HEK293 (cell line): ENCODE data around the gene TMEM231.

ENCODE experiments used
- CTCF ChIA-PET: fragments of 350-600 bp; formaldehyde crosslinking; extraction: SDS; loops from one replicate; lab custom pipeline; 2021; ENCODE audit warnings: antibody characterized with exemption; lab: Yijun Ruan, JAX
- POLR2A ChIA-PET: fragments of 300-600 bp; formaldehyde crosslinking; extraction: SDS; loops from one replicate; lab custom pipeline; 2020; ENCODE audit warnings: antibody characterized with exemption, inconsistent platforms; lab: Yijun Ruan, JAX
- H3K27ac ChIP-seq: fragments of 200-500 bp; sonication (Bioruptor generic); 2 replicates; pipeline ENCODE4 v1.5.1; 2014; ENCODE audit warnings: low read depth, low read length, control low read depth, inconsistent platforms; ENCODE audit errors: extremely low read depth
- H3K36me3 ChIP-seq, 2 experiments: fragments of 200-500 bp in 1 of 2; sonication (Bioruptor generic) in 1 of 2; 1 replicate in 1 of 2; 2 replicates in 1 of 2; pipeline ENCODE4 v1.5.1; 2014 to 2017; ENCODE audit warnings: inconsistent platforms in 2 of 2, low read length in 2 of 2; ENCODE audit not compliant: control insufficient read depth in 2 of 2, insufficient read depth in 1 of 2
- H3K4me1 ChIP-seq: fragments of 200-500 bp; sonication (Bioruptor generic); 2 replicates; pipeline ENCODE4 v1.5.1; 2014; ENCODE audit warnings: mild to moderate bottlenecking, low read length, inconsistent platforms; ENCODE audit not compliant: control insufficient read depth, insufficient read depth
- H3K4me3 ChIP-seq: 2 replicates; pipeline ENCODE4 v1.5.1; 2011; ENCODE audit warnings: low read depth, mild to moderate bottlenecking, control low read depth, low read length, moderate library complexity
- H3K9me3 ChIP-seq: fragments of 200-500 bp; sonication (Bioruptor generic); 2 replicates; pipeline ENCODE4 v1.5.1; 2014; ENCODE audit warnings: low read depth, low read length, inconsistent platforms; ENCODE audit not compliant: control insufficient read depth, insufficient read depth
- HIC1 ChIP-seq: fragments of 450-650 bp; formaldehyde crosslinking; IDR thresholded peaks from 2 replicates; pipeline ENCODE4 v1.5.1; 2016; ENCODE audit warnings: missing biosample characterization, missing genetic modification characterization
- PRDM10 ChIP-seq: fragments of 450-650 bp; formaldehyde crosslinking; IDR thresholded peaks from 2 replicates; pipeline ENCODE4 v1.5.1; 2016; ENCODE audit warnings: missing biosample characterization, missing genetic modification characterization
- PRDM4 ChIP-seq: fragments of 450-650 bp; formaldehyde crosslinking; IDR thresholded peaks from 2 replicates; pipeline ENCODE4 v1.5.1; 2017; ENCODE audit warnings: missing biosample characterization, missing genetic modification characterization
- WT1 ChIP-seq: fragments of 450-650 bp; formaldehyde crosslinking; IDR thresholded peaks from 2 replicates; pipeline ENCODE4 v1.5.1; 2016; ENCODE audit warnings: missing biosample characterization, missing genetic modification characterization
- ZBTB48 ChIP-seq: fragments of 450-650 bp; formaldehyde crosslinking; IDR thresholded peaks from 2 replicates; pipeline ENCODE4 v1.5.1; 2016; ENCODE audit warnings: missing biosample characterization, missing genetic modification characterization
- ZNF140 ChIP-seq: fragments of 450-650 bp; formaldehyde crosslinking; IDR thresholded peaks from 2 replicates; pipeline ENCODE4 v1.5.1; 2016; ENCODE audit warnings: missing biosample characterization, missing genetic modification characterization
- ZNF19 ChIP-seq: fragments of 450-650 bp; formaldehyde crosslinking; IDR thresholded peaks from 2 replicates; pipeline ENCODE4; 2016; ENCODE audit warnings: missing biosample characterization, missing genetic modification characterization, low read depth
- ZNF335 ChIP-seq: fragments of 450-650 bp; formaldehyde crosslinking; conservative IDR thresholded peaks from 2 replicates; pipeline ENCODE4 v1.5.1; 2016; ENCODE audit warnings: missing biosample characterization, missing genetic modification characterization
- ZNF677 ChIP-seq: fragments of 450-650 bp; IDR thresholded peaks from 2 replicates; pipeline ENCODE4 v1.5.0; 2018; ENCODE audit warnings: missing biosample characterization, mild to moderate bottlenecking, missing genetic modification characterization, moderate library complexity
- TF ChIP-seq, protein P1 (sequence below): fragments of 450-650 bp; formaldehyde crosslinking; conservative IDR thresholded peaks from 2 replicates; pipeline ENCODE4 v1.5.1; 2016; ENCODE audit warnings: low read depth, missing biosample characterization, missing genetic modification characterization
- TF ChIP-seq, protein P2 (sequence below): fragments of 450-650 bp; formaldehyde crosslinking; IDR thresholded peaks from 2 replicates; pipeline ENCODE4 v1.5.1; 2017; ENCODE audit warnings: missing biosample characterization, mild to moderate bottlenecking, missing genetic modification characterization, moderate library complexity

TMEM231 gene

GRCh38 chr16:75565640-75566039, 9.6 kb upstream of the TMEM231 start:
- H3K36me3 ChIP-seq = peaks cover under 1 to 33% of the 10 kb centered on the region in 2 experiments; a peak in 1 of 3 replicates
- ChIA-PET CTCF (interaction anchor here (0.7 to 1.8 kb wide), 5 partner anchors 19 to 100 kb away, joined by 3 to 6 read pairs (median 5); no protein-coding TSS in a partner anchor), POLR2A (interaction anchor here (0.5 to 3.4 kb wide), 6 partner anchors 10 to 82 kb away, joined by 4 to 26 read pairs (median 14); partner anchors contain the start of genes ADAT1, KARS1, TERF2IP and TMEM231)
- H3K4me1 ChIP-seq = no peaks in the 10 kb centered on the region
- peak overlapping the region; percentile 88 for H3K4me3 ChIP-seq
- TF ChIP-seq ZBTB48 (tag by site-specific recombination) = peak; percentile 94
- TF ChIP-seq PRDM10 (tag by site-specific recombination) = no peak
- no peak for TF ChIP-seq ZNF19
- peak; percentile 87 for TF ChIP-seq WT1
- TF ChIP-seq ZNF335 (tag by site-specific recombination) = peak; percentile 85
- TF ChIP-seq, protein P1, sequence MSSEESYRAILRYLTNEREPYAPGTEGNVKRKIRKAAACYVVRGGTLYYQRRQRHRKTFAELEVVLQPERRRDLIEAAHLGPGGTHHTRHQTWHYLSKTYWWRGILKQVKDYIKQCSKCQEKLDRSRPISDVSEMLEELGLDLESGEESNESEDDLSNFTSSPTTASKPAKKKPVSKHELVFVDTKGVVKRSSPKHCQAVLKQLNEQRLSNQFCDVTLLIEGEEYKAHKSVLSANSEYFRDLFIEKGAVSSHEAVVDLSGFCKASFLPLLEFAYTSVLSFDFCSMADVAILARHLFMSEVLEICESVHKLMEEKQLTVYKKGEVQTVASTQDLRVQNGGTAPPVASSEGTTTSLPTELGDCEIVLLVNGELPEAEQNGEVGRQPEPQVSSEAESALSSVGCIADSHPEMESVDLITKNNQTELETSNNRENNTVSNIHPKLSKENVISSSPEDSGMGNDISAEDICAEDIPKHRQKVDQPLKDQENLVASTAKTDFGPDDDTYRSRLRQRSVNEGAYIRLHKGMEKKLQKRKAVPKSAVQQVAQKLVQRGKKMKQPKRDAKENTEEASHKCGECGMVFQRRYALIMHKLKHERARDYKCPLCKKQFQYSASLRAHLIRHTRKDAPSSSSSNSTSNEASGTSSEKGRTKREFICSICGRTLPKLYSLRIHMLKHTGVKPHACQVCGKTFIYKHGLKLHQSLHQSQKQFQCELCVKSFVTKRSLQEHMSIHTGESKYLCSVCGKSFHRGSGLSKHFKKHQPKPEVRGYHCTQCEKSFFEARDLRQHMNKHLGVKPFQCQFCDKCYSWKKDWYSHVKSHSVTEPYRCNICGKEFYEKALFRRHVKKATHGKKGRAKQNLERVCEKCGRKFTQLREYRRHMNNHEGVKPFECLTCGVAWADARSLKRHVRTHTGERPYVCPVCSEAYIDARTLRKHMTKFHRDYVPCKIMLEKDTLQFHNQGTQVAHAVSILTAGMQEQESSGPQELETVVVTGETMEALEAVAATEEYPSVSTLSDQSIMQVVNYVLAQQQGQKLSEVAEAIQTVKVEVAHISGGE (tag by site-specific recombination) = no peak; the same call in 1 of the 2 replicates
- TF ChIP-seq, protein P2, sequence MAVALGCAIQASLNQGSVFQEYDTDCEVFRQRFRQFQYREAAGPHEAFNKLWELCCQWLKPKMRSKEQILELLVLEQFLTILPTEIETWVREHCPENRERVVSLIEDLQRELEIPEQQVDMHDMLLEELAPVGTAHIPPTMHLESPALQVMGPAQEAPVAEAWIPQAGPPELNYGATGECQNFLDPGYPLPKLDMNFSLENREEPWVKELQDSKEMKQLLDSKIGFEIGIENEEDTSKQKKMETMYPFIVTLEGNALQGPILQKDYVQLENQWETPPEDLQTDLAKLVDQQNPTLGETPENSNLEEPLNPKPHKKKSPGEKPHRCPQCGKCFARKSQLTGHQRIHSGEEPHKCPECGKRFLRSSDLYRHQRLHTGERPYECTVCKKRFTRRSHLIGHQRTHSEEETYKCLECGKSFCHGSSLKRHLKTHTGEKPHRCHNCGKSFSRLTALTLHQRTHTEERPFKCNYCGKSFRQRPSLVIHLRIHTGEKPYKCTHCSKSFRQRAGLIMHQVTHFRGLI (tag by site-specific recombination) = no peak
- no peak for TF ChIP-seq HIC1
- TF ChIP-seq ZNF140 (tag by site-specific recombination) = no peak
- no peak for TF ChIP-seq ZNF677 (tag by site-specific recombination)
- TF ChIP-seq PRDM4 = peak; percentile 48; the same call in 1 of the 2 replicates
- no peaks in the 10 kb centered on the region for H3K9me3 ChIP-seq
- no peak overlapping the region; the same call in 1 of the 2 replicates for H3K27ac ChIP-seq
